HepG2 (cell line): ENCODE results near the gene TMEM167B. TPM values are rescaled to one million over a fixed set of nuclear protein-coding genes. Genes with fewer than 3 reads are reported as not detected.
A peak's percentile ranks its signal among the peaks of the same experiment; 100 is the strongest.

ENCODE experiments used
- CENPX ChIP-seq: sonication (generic); formaldehyde crosslinking; IDR thresholded peaks from 2 replicates; pipeline ENCODE4 v1.9.0; 2021; ENCODE audit warnings: mild to moderate bottlenecking, missing genetic modification reagents, moderate library complexity
- EP300 ChIP-seq, 3 experiments: sonication (generic) in 1 of 3; formaldehyde crosslinking in 1 of 3; IDR thresholded peaks; 2 replicates each; pipeline versions ENCODE4 v1.5.1 to v1.6.1; 2011 to 2020; ENCODE audit warnings: low read depth in 2 of 3, low read length in 2 of 3, borderline replicate concordance in 1 of 3, improper control_type of control experiment in 1 of 3, mild to moderate bottlenecking in 1 of 3, missing genetic modification reagents in 1 of 3, moderate library complexity in 1 of 3
- EZH2 ChIP-seq: conservative IDR thresholded peaks from 2 replicates; pipeline ENCODE4 v1.6.1; 2012; ENCODE audit warnings: mild to moderate bottlenecking, low read depth, low read length, moderate library complexity
- GTF3A ChIP-seq: sonication (generic); formaldehyde crosslinking; conservative IDR thresholded peaks from 2 replicates; pipeline ENCODE4 v1.4.0; 2020; ENCODE audit warnings: mild to moderate bottlenecking, missing genetic modification reagents
- MAFF ChIP-seq: IDR thresholded peaks from 2 replicates; pipeline ENCODE4 v1.6.1; 2011; ENCODE audit warnings: low read depth, low read length, improper control_type of control experiment
- MED1 ChIP-seq: sonication (generic); formaldehyde crosslinking; IDR thresholded peaks from 2 replicates; pipeline ENCODE4 v1.4.0; 2020; ENCODE audit warnings: missing genetic modification reagents
- NCOA2 ChIP-seq: sonication (generic); formaldehyde crosslinking; IDR thresholded peaks from 2 replicates; pipeline ENCODE4 v1.8.0; 2022; ENCODE audit warnings: inconsistent platforms
- PITX1 ChIP-seq: sonication (generic); formaldehyde crosslinking; IDR thresholded peaks from 2 replicates; pipeline ENCODE4 v1.5.1; 2020; ENCODE audit warnings: mild to moderate bottlenecking, missing genetic modification reagents
- PPARG ChIP-seq: conservative IDR thresholded peaks from 2 replicates; pipeline ENCODE4 v1.6.1; 2016; ENCODE audit warnings: missing biosample characterization, missing genetic modification reagents
- RXRA ChIP-seq: sonication (generic); formaldehyde crosslinking; IDR thresholded peaks from 2 replicates; pipeline ENCODE4 v1.5.1; 2020; ENCODE audit warnings: missing genetic modification reagents
- ZBTB21 ChIP-seq: sonication (generic); formaldehyde crosslinking; IDR thresholded peaks from 2 replicates; pipeline ENCODE4 v1.4.0; 2020; ENCODE audit warnings: missing genetic modification reagents
- ZBTB7A ChIP-seq: sonication (generic); formaldehyde crosslinking; IDR thresholded peaks from 2 replicates; pipeline ENCODE4 v1.8.0; 2022; ENCODE audit warnings: mild to moderate bottlenecking, missing genetic modification reagents
- ZMYM4 ChIP-seq: sonication (generic); formaldehyde crosslinking; IDR thresholded peaks from 2 replicates; pipeline ENCODE4 v1.8.1; 2023; ENCODE audit warnings: mild to moderate bottlenecking, missing genetic modification reagents
- ZNF260 ChIP-seq: sonication (generic); formaldehyde crosslinking; IDR thresholded peaks from 2 replicates; pipeline ENCODE4 v1.4.0; 2020; ENCODE audit warnings: missing genetic modification reagents, low read depth, mild to moderate bottlenecking, borderline replicate concordance
- ZNF367 ChIP-seq: sonication (generic); formaldehyde crosslinking; IDR thresholded peaks from 2 replicates; pipeline ENCODE4 v1.4.0; 2020; ENCODE audit warnings: missing genetic modification reagents, borderline replicate concordance
- polyA plus RNA-seq, 8 experiments: library from polyadenylated mRNA; depleted of rRNA in 3 of 8; stranded (reverse) in 7 of 8; unstranded in 1 of 8; fragments of >200 nt; fragmentation: Illumina TruSeq in 4 of 8; extraction: Trizol in 4 of 8; gene quantifications; 2 replicates each; pipeline versions ENCODE4 v1.2.1 to v1.2.3, GENCODE V29; 2011 to 2016; ENCODE audit warnings: low read depth in 4 of 8, missing spikeins in 1 of 8, mixed read lengths in 1 of 8; ENCODE audit not compliant: insufficient read depth in 1 of 8
- total RNA-seq, 5 experiments: library from RNA; depleted of rRNA; stranded (reverse); fragments of >200 nt; fragmentation: Illumina TruSeq; extraction: Trizol; gene quantifications; 2 replicates each; pipeline ENCODE4 v1.2.3, GENCODE V29; 2016; ENCODE audit warnings: low read depth in 1 of 5
- TF ChIP-seq, protein P1 (sequence below): sonication (generic); formaldehyde crosslinking; IDR thresholded peaks from 2 replicates; pipeline ENCODE4; 2020; ENCODE audit warnings: missing genetic modification reagents, mild to moderate bottlenecking, borderline replicate concordance
- TF ChIP-seq, protein P2 (sequence below): sonication (generic); formaldehyde crosslinking; IDR thresholded peaks from 2 replicates; pipeline ENCODE4 v1.4.0; 2020; ENCODE audit warnings: missing genetic modification reagents
- TF ChIP-seq, protein P3 (sequence below): sonication (generic); formaldehyde crosslinking; IDR thresholded peaks from 2 replicates; pipeline ENCODE4 v1.4.0; 2020; ENCODE audit warnings: missing genetic modification reagents; ENCODE audit errors: not compliant biosample characterization
- TF ChIP-seq, protein P4 (sequence below): IDR thresholded peaks from 2 replicates; pipeline ENCODE4 v1.4.0; 2020; ENCODE audit warnings: mild to moderate bottlenecking, missing genetic modification reagents

Gene TMEM167B
- total and polyA plus RNA-seq, 2 of the 13 experiments (the other 11 are each of a cell fraction or from before 2014, with no cell fraction given) = 9.5 to 22.4 TPM

DNA sequence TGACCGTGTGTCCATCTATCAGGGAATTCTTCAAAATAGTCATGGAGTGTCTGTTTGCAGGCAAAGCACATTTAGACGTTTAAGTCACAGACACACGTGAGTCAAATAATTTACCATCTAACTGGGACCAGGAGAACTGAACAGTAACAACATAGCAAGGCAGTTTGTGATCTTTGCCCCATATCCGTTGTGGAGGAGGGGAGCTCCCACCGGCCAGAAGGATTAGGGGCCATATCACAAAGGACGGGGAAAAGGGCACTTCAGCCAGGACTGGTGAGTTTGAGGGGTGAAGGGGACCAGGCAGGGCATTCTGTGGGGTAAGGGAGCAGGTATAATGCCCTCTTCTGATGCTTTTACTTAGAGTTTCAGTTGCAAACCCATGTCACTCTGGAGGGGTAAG lies 46.2 kb downstream of the TMEM167B start (continued):
- TF ChIP-seq, protein P1, sequence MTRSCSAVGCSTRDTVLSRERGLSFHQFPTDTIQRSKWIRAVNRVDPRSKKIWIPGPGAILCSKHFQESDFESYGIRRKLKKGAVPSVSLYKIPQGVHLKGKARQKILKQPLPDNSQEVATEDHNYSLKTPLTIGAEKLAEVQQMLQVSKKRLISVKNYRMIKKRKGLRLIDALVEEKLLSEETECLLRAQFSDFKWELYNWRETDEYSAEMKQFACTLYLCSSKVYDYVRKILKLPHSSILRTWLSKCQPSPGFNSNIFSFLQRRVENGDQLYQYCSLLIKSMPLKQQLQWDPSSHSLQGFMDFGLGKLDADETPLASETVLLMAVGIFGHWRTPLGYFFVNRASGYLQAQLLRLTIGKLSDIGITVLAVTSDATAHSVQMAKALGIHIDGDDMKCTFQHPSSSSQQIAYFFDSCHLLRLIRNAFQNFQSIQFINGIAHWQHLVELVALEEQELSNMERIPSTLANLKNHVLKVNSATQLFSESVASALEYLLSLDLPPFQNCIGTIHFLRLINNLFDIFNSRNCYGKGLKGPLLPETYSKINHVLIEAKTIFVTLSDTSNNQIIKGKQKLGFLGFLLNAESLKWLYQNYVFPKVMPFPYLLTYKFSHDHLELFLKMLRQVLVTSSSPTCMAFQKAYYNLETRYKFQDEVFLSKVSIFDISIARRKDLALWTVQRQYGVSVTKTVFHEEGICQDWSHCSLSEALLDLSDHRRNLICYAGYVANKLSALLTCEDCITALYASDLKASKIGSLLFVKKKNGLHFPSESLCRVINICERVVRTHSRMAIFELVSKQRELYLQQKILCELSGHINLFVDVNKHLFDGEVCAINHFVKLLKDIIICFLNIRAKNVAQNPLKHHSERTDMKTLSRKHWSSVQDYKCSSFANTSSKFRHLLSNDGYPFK (CRISPR knock-in tag) = no peak
- no peak for TF ChIP-seq MAFF
- TF ChIP-seq ZMYM4 = 0 out of 2 replicates have a peak, but pooled peaks have one; percentile 32
- TF ChIP-seq EP300 (IDR thresholded peaks at IDR 0.05; ENCODE audit: low read depth in 2 of 2, low read length in 2 of 2) = peak in 1 of 2 experiments; percentile 73; a peak in 1 of 4 replicates
- peak; percentile 49; the same call in 1 of the 2 replicates for TF ChIP-seq EP300 (CRISPR knock-in tag; IDR thresholded peaks at IDR 0.05; ENCODE audit: borderline replicate concordance)
- no peak for TF ChIP-seq ZNF367 (CRISPR knock-in tag)
- TF ChIP-seq ZNF260 (CRISPR knock-in tag) = no peak
- TF ChIP-seq, protein P2, sequence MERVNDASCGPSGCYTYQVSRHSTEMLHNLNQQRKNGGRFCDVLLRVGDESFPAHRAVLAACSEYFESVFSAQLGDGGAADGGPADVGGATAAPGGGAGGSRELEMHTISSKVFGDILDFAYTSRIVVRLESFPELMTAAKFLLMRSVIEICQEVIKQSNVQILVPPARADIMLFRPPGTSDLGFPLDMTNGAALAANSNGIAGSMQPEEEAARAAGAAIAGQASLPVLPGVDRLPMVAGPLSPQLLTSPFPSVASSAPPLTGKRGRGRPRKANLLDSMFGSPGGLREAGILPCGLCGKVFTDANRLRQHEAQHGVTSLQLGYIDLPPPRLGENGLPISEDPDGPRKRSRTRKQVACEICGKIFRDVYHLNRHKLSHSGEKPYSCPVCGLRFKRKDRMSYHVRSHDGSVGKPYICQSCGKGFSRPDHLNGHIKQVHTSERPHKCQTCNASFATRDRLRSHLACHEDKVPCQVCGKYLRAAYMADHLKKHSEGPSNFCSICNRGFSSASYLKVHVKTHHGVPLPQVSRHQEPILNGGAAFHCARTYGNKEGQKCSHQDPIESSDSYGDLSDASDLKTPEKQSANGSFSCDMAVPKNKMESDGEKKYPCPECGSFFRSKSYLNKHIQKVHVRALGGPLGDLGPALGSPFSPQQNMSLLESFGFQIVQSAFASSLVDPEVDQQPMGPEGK (CRISPR knock-in tag) = peak; percentile 36; the same call in 1 of the 2 replicates
- TF ChIP-seq PPARG (CRISPR knock-in tag) = peak; percentile 92
- TF ChIP-seq ZBTB21 (CRISPR knock-in tag) = no peak
- no peak for TF ChIP-seq EZH2
- TF ChIP-seq RXRA (CRISPR knock-in tag) = no peak
- TF ChIP-seq, protein P3, sequence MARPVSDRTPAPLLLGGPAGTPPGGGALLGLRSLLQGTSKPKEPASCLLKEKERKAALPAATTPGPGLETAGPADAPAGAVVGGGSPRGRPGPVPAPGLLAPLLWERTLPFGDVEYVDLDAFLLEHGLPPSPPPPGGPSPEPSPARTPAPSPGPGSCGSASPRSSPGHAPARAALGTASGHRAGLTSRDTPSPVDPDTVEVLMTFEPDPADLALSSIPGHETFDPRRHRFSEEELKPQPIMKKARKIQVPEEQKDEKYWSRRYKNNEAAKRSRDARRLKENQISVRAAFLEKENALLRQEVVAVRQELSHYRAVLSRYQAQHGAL (CRISPR knock-in tag) = no peak
- TF ChIP-seq GTF3A (CRISPR knock-in tag) = no peak
- TF ChIP-seq, protein P4, sequence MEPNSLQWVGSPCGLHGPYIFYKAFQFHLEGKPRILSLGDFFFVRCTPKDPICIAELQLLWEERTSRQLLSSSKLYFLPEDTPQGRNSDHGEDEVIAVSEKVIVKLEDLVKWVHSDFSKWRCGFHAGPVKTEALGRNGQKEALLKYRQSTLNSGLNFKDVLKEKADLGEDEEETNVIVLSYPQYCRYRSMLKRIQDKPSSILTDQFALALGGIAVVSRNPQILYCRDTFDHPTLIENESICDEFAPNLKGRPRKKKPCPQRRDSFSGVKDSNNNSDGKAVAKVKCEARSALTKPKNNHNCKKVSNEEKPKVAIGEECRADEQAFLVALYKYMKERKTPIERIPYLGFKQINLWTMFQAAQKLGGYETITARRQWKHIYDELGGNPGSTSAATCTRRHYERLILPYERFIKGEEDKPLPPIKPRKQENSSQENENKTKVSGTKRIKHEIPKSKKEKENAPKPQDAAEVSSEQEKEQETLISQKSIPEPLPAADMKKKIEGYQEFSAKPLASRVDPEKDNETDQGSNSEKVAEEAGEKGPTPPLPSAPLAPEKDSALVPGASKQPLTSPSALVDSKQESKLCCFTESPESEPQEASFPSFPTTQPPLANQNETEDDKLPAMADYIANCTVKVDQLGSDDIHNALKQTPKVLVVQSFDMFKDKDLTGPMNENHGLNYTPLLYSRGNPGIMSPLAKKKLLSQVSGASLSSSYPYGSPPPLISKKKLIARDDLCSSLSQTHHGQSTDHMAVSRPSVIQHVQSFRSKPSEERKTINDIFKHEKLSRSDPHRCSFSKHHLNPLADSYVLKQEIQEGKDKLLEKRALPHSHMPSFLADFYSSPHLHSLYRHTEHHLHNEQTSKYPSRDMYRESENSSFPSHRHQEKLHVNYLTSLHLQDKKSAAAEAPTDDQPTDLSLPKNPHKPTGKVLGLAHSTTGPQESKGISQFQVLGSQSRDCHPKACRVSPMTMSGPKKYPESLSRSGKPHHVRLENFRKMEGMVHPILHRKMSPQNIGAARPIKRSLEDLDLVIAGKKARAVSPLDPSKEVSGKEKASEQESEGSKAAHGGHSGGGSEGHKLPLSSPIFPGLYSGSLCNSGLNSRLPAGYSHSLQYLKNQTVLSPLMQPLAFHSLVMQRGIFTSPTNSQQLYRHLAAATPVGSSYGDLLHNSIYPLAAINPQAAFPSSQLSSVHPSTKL (CRISPR knock-in tag) = peak; percentile 34; the same call in 1 of the 2 replicates
- no peak for TF ChIP-seq ZBTB7A (CRISPR knock-in tag)
- TF ChIP-seq NCOA2 (CRISPR knock-in tag) = 0 out of 2 replicates have a peak, but pooled peaks have one; percentile 26
- 0 out of 2 replicates have a peak, but pooled peaks have one; percentile 45 for TF ChIP-seq MED1 (CRISPR knock-in tag)
- TF ChIP-seq CENPX (CRISPR knock-in tag) = no peak
- peak; percentile 75; the same call in 1 of the 2 replicates for TF ChIP-seq PITX1 (CRISPR knock-in tag)
